ENCODE measurements around the gene TMEM128.
A peak's percentile ranks its signal among the peaks of the same experiment; 100 is the strongest.
"Not testable (repeated sequence)": the region's sequence is repeated elsewhere in the genome, so short reads cannot be mapped to it uniquely, and the experiment has no call there.

The TMEM128 gene, protein sequence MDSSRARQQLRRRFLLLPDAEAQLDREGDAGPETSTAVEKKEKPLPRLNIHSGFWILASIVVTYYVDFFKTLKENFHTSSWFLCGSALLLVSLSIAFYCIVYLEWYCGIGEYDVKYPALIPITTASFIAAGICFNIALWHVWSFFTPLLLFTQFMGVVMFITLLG

DNA sequence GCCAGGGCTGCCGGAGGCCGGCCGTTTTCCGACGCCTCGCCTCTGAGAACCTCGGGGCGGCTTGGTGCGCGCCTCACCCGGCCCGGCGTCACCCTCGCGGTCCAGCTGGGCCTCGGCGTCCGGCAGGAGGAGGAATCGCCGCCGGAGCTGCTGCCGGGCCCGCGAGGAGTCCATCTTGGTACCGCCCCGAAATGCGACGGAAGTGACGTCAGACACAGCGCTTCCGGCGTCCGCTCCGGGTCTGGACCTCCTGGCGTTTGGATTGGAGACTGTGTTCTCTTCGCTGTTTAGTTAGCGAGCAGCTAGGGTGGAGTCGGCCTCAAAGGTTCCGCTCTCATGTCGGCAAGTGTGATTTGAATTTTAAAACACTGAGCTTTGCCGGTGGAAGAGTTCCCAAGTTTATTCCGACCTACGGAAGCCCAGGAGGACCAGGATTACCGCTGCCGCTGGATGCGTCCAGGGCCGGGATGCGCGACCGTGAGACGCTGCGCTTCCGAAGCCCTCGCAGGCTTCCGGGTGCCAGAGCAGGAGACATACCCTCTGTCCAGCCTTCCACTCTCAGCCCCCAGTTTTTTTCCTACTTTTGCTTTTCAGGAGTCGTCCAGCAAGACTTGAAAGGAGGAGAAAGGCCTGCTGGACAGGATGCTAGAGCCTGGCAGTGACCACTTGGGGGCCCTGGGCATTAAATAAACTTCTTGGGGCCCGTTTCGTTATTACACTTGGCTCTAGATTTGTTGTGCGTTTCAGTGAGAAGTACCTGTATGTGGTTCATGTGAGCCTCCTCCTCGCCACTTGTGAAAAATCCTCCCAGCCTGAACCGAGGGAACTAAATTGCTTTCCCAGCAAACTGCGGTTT, at the start of gene TMEM128:
TSS of gene TMEM128 (minus strand) at position 195 of the 856 bp plus-strand sequence. CDS start at position 174, 21 bp downstream.
- peak; percentile 94 for DNase-seq (ENCODE audit: low spot score)

DNA sequence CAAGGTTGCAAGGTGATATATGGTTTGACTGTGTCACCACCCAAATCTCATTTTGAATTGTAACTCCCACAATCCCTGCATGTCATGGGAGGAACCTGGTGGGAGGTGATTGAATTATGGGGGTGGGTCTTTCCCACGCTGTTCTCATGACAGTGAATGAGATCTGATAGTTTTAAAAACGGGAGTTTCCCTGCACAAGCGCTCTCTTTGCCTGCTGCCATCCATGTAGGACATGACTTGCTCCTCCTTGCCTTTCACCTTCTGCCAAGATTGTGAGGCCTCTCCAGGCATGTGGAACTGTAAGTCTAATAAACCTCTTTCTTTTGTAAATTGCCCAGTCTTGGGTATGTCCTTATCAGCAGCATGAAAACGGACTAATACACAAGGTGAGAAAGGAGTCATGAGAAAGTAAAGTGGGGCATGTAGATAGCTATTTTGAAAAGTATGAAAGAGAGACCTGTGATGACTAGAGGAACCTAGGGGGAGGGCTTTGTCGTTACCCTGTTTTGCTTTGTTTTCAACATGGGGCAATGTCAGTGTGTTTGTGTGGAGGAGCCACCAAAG, 48.3 kb upstream of the TMEM128 start:
- no peak for DNase-seq (ENCODE audit: low spot score)

GRCh38 chr4:4293279-4293678, 45.3 kb upstream of the TMEM128 start:
- no peak for DNase-seq (ENCODE audit: low spot score)

GRCh38 chr4:4289941-4290850, 42.2 kb upstream of the TMEM128 start, which contains the start of the genes LYAR and ZBTB49:
TSS of gene LYAR (minus strand) at chr4:4290154. CDS start at chr4:4283742, 6,412 bp downstream.
TSS of gene ZBTB49 (plus strand) at chr4:4290251. CDS start at chr4:4299946, 9,695 bp downstream.
- DNase-seq (ENCODE audit: low spot score), result peak; percentile 88

GRCh38 chr4:4289597-4289940, 41.5 kb upstream of the TMEM128 start:
- no peak for DNase-seq (ENCODE audit: low spot score)

GRCh38 chr4:4289055-4289454, 41.0 kb upstream of the TMEM128 start:
- DNase-seq (ENCODE audit: low spot score), result no peak

GRCh38 chr4:4288098-4288497, 40.1 kb upstream of the TMEM128 start:
- DNase-seq (ENCODE audit: low spot score), result no peak

DNA sequence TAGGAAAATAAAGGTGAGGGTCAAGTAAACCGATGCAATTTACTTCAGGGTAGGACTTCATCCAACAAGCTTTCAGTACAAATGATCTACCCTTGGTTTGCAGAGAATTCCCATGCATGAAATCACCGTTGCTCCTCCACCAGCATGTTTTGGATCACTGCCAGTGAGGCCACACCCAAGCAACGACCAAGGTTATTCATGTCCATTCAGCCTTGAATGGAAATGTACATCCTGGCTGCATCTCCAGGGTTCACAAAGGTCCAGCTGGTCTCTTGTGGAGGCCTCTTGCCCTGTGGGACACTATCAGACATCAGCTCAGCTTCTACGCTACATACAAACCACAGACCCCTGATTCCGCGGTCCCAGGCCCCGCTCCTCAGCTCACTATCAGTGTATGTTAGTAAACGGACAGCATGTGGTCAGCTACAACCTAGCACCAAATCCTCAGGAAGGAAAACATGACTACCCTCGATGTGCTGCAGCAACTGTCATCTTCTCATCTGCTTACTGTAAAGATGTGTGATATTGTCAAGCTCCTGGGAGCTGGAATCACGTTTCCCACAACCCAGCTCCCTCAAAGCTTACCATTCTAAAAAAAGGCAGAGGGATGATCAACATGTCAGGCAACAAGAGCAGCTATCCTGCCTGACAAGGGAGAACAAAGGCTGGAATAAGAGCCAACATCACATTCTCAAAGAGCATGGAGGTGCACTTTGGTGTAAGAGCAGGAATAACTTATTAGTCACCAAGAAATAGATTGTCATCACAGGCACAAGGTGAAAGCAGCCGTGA, 37.0 kb upstream of the TMEM128 start:
- peak; percentile 27 for DNase-seq (ENCODE audit: low spot score)

DNA sequence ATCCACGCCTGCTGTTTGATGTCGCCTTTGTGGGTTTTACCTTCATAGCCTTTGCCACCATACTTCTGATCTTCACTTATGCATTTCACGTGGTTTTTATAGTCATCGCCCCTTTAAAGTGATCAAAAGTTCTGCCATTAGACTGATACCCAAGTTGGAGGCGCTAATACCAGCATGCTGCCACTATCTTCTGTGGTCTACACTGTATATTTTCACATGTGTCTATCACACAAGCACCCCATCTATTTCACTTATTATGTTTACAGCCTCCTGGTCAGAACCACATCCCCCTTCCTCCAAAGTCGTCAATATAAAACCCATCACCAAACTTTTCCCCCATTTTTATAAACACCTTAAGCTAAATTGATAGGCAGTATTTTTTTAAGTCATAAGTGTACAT, 33.8 kb upstream of the TMEM128 start:
- no peak for DNase-seq (ENCODE audit: low spot score)

GRCh38 chr4:4277531-4277930, 29.5 kb upstream of the TMEM128 start:
- DNase-seq (ENCODE audit: low spot score), result no peak

- DNase-seq (ENCODE audit: low spot score), result no peak
These were observed 26.2 kb upstream of the TMEM128 start for GRCh38 chr4:4274226-4274625.

- no peak for DNase-seq (ENCODE audit: low spot score)
These were observed 23.9 kb upstream of the TMEM128 start for GRCh38 chr4:4271912-4272311.

DNA sequence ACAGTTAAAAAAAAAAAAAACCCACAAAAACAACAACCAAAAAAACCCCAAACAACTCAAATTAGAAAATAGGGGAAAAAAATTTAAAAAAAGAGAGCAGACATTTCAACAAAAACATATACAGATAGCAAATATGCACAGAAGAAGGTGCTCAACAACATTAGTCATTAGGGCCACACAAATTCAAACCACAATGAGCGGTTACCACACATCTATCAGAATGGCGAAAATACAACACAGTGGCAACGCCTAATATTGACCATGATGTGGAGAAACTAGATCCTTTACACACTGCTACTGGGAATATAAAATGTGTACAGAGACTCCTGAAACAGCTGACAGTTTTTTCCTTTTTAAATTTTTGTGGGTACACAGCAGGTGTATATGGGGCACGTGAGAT, 22.5 kb upstream of the TMEM128 start:
- no peak for DNase-seq (ENCODE audit: low spot score)

DNA sequence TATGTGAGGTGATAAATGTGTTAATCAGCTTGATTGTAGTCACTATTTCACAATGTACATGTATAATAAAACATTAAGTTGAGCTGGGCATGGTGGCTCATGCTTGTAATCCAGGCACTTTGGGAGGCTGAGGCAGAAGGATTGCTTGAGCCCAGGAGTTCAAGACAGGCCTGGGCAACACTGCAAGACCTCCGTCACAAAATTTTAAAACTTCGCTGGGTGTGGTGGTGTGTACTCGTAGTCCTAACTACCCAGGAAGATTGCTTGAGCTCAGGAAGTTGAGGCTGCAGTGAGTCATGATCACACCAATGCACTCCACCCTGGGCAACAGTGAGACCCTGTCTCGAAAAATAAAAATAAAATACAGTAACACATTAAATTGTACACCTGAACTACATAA, 21.8 kb upstream of the TMEM128 start:
- DNase-seq (ENCODE audit: low spot score), result no peak

DNA sequence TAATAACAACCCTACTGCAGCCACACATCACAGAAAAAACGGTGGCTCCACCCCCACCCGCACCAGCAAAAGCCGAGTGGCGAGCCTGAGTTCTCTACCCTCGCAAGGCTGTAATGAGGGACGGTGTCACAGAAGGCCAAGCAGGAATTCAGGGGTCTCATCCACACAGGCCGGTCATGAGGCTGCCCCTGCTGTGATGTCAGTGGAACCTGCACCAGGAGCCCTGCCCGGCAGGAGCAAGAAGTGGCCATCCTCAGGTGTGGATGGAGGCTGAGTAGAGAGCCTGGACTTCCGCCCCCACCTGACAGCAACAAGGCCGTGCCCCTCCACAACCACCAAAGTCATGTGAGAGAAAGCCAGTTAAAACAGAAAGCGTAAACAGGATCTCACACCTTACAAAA, 21.3 kb upstream of the TMEM128 start:
- DNase-seq (ENCODE audit: low spot score), result no peak

DNA sequence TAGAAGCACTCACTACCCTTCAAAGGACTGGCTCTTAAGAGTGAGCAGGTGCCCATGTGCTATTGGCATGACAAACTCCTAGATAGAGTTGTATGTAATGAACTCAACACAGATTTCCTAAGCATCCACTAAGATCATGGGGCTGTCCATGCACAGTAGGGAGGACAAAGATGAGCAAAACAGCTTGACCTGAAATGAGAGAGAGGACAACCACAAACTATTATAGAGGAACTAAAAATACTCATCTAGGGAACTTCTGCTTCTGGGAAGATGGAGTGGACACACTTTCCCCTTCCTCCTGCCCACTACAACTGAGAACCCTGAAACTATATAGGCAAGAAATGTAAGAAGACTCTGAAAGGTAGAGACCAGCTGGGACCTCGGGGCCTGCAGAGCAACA, 20.8 kb upstream of the TMEM128 start:
- no peak for DNase-seq (ENCODE audit: low spot score)

GRCh38 chr4:4267981-4268380, 20.0 kb upstream of the TMEM128 start:
- no peak for DNase-seq (ENCODE audit: low spot score)

- no peak for DNase-seq (ENCODE audit: low spot score)
These were observed 12.2 kb upstream of the TMEM128 start for GRCh38 chr4:4260185-4260751.

- DNase-seq (ENCODE audit: low spot score), result peak; percentile 77
These were observed 11.6 kb upstream of the TMEM128 start for GRCh38 chr4:4259484-4260100.

- DNase-seq (ENCODE audit: low spot score), result not testable (repeated sequence)
These were observed 9.7 kb upstream of the TMEM128 start for GRCh38 chr4:4257705-4258104.

DNA sequence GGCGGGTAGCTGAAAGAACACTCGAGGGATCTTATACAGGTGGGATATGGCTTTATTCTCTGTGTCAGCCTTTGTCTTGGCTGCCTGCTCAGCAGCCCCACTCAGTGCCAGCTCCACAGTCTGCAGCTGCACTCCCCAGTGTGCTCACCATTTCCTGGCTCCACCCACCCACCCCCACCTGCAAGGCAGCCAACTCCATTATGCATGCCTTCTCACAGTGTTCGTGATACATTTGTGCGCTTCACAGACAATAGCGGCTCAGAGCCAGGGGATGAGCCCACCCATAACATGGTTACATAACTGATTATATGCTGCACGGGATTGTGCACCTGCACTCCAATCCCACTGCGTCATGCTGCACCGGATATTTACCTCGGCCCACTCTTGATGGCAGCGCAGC, 8.8 kb upstream of the TMEM128 start:
- DNase-seq (ENCODE audit: low spot score), result no peak
